Testis (tissue), 3 donors: ENCODE results near the gene SHROOM1. TPM values are rescaled to one million over a fixed set of nuclear protein-coding genes. Genes with fewer than 3 reads are reported as not detected.

Experiments used
- DNase-seq: peaks from one replicate; pipeline ENCODE4 v3.0.0-alpha.2; 2019
- H3K27ac ChIP-seq, 2 donors: fragments of 200-600 bp; sonication (generic); one replicate each; pipeline ENCODE4 v1.5.1; 2019
- H3K27me3 ChIP-seq: fragments of 200-600 bp; sonication (generic); one replicate; pipeline ENCODE4 v1.5.1; 2019
- H3K36me3 ChIP-seq: fragments of 200-600 bp; sonication (generic); one replicate; pipeline ENCODE4 v1.5.1; 2017; ENCODE audit warnings: low read depth; ENCODE audit errors: missing control alignments
- H3K4me1 ChIP-seq: fragments of 200-600 bp; sonication (generic); one replicate; pipeline ENCODE4 v1.5.1; 2019
- H3K4me3 ChIP-seq, 2 donors: fragments of 200-600 bp; sonication (generic); one replicate each; pipeline ENCODE4 v1.5.1; 2017 to 2019
- H3K9me3 ChIP-seq: fragments of 200-600 bp; sonication (generic); one replicate; pipeline ENCODE4 v1.5.1; 2017
- CTCF ChIP-seq, 3 experiments: fragments of 450-650 bp in 2 of 3; fragments of 200-600 bp in 1 of 3; sonication (generic) in 1 of 3; IDR thresholded peaks; one replicate each; pipeline ENCODE4 v1.5.1; 2016 to 2019; ENCODE audit warnings: antibody characterized with exemption in 3 of 3, mild to moderate bottlenecking in 2 of 3, moderate library complexity in 1 of 3
- POLR2A ChIP-seq: fragments of 450-650 bp; IDR thresholded peaks from one replicate; pipeline ENCODE4 v1.6.1; 2017; ENCODE audit warnings: antibody characterized with exemption, mild to moderate bottlenecking, moderate library complexity
- WGBS, 2 donors: methylation state at CpG; one replicate each; pipeline ENCODE4 v1.1.5; 2018; 5-methylcytosine and 5-hydroxymethylcytosine counted together
- intact Hi-C: fragments of 100-400 bp; cut with DNase I; formaldehyde crosslinking; loops from one replicate; pipeline ENCODE4 v1.15.1; 2023; ENCODE audit warnings: low total_unique reads
- polyA plus RNA-seq: library from polyadenylated mRNA; stranded (reverse); fragments of 350-450 nt; fragmentation: Illumina TruSeq; extraction: RNeasy Lipid Tissue Mini Kit (QIAGEN cat#74804); gene quantifications from one replicate; pipeline ENCODE4 v1.2.3, GENCODE V29; 2014; ENCODE audit warnings: low read depth, low replicate concordance; ENCODE audit not compliant: insufficient read depth
- total RNA-seq, 2 donors: library from RNA; depleted of rRNA; stranded (reverse); fragments of >200 nt; gene quantifications; one replicate each; pipeline ENCODE4 v1.2.3, GENCODE V29; 2016

The SHROOM1 gene
- total and polyA plus RNA-seq, 3 donors from 2014 or later = 2.1 to 9.6 (median 9.0) TPM

- 28 to 29% methylated on average over 24 to 26 of the region's 26 CpGs for WGBS, 2 donors
- TF ChIP-seq POLR2A = no peak
- TF ChIP-seq CTCF (IDR thresholded peaks at IDR 0.05) = no peak
- H3K27ac ChIP-seq = no peak overlapping the region
These were observed 11.0 kb downstream of the SHROOM1 start for GRCh38 chr5:132819468-132819867.

GRCh38 chr5:132817011-132817410, 13.4 kb downstream of the SHROOM1 start:
- 62 to 75% methylated on average over 1 of the region's 1 CpG for WGBS, 2 donors
- no peaks in the 10 kb centered on the region for H3K27me3 ChIP-seq
- H3K36me3 ChIP-seq = no peaks in the 10 kb centered on the region
- H3K4me3 ChIP-seq = no peak overlapping the region
- no peaks in the 10 kb centered on the region for H3K9me3 ChIP-seq
- TF ChIP-seq POLR2A (no peak), CTCF (IDR thresholded peaks at IDR 0.05) (no peak)
- intact Hi-C loops = no loop called here
- H3K27ac ChIP-seq = no peak overlapping the region
- DNase-seq = no peak
- H3K4me1 ChIP-seq = no peaks in the 10 kb centered on the region

More at GRCh38 chr5:132819468-132819867, 11.0 kb downstream of the SHROOM1 start:
- DNase-seq = peak; percentile 22
- Histone ChIP-seq H3K36me3 (no peaks in the 10 kb centered on the region), H3K4me3 (peak overlapping the region; percentile 29 to 31), H3K4me1 (peaks cover 6% of the 10 kb centered on the region), H3K9me3 (no peaks in the 10 kb centered on the region), H3K27me3 (no peaks in the 10 kb centered on the region)
- intact Hi-C loops = no loop called here

- DNase-seq = no peak
- Histone ChIP-seq H3K36me3 (no peaks in the 10 kb centered on the region), H3K27me3 (no peaks in the 10 kb centered on the region), H3K4me1 (no peaks in the 10 kb centered on the region), H3K4me3 (no peak overlapping the region), H3K27ac (no peak overlapping the region), H3K9me3 (no peaks in the 10 kb centered on the region)
- intact Hi-C loops = no loop called here
- TF ChIP-seq CTCF (IDR thresholded peaks at IDR 0.05) (no peak), POLR2A (no peak)
These were observed 13.9 kb downstream of the SHROOM1 start for GRCh38 chr5:132816554-132816953.

- intact Hi-C loops = no loop called here
These were observed 14.4 kb downstream of the SHROOM1 start for GRCh38 chr5:132816083-132816482.

More at GRCh38 chr5:132816083-132816482, 14.4 kb downstream of the SHROOM1 start:
- H3K27me3 ChIP-seq = no peaks in the 10 kb centered on the region
- 71 to 86% methylated on average over 2 of the region's 2 CpGs for WGBS, 2 donors
- no peak for DNase-seq
- no peak overlapping the region for H3K4me3 ChIP-seq
- no peaks in the 10 kb centered on the region for H3K9me3 ChIP-seq
- H3K36me3 ChIP-seq = no peaks in the 10 kb centered on the region
- H3K27ac ChIP-seq = no peak overlapping the region
- TF ChIP-seq CTCF (IDR thresholded peaks at IDR 0.05) (no peak), POLR2A (no peak)
- H3K4me1 ChIP-seq = no peaks in the 10 kb centered on the region
